Tibial artery (tissue), 4 donors: ENCODE measurements around the gene TBX4.

Experiments used
- DNase-seq, 2 donors: peaks; one replicate each; pipeline ENCODE4 v3.0.0-alpha.2; 2019
- H3K27ac ChIP-seq, 2 donors: fragments of 200-600 bp; sonication (generic) in 1 of 2; 1 replicate in 1 of 2; 2 replicates in 1 of 2; pipeline ENCODE4 v1.5.1; 2018 to 2019; ENCODE audit warnings: mild to moderate bottlenecking in 1 of 2
- H3K27me3 ChIP-seq, 2 donors: fragments of 200-600 bp; sonication (generic) in 1 of 2; one replicate each; pipeline versions ENCODE4 v1.5.1 to v1.6.0; 2016 to 2019
- H3K36me3 ChIP-seq, 3 donors: fragments of 200-600 bp; sonication (generic) in 2 of 3; one replicate each; pipeline ENCODE4 v1.5.1; 2016 to 2019; ENCODE audit warnings: mild to moderate bottlenecking in 2 of 3
- H3K4me1 ChIP-seq, 4 donors: fragments of 200-600 bp; sonication (generic) in 2 of 4; 1 replicate in 3 of 4; 2 replicates in 1 of 4; pipeline ENCODE4 v1.5.1; 2016 to 2019
- H3K4me3 ChIP-seq, 2 donors: fragments of 200-600 bp; sonication (generic) in 1 of 2; 1 replicate in 1 of 2; 2 replicates in 1 of 2; pipeline ENCODE4 v1.5.1; 2018 to 2019; ENCODE audit warnings: mild to moderate bottlenecking in 2 of 2
- H3K9me3 ChIP-seq, 3 donors: fragments of 200-600 bp; sonication (generic) in 1 of 3; one replicate each; pipeline ENCODE4 v1.5.1; 2016 to 2019
- CTCF ChIP-seq, 2 experiments: fragments of 200-600 bp in 1 of 2; fragments of 450-650 bp in 1 of 2; IDR thresholded peaks; one replicate each; pipeline ENCODE4 v1.5.1; 2017 to 2019; ENCODE audit warnings: antibody characterized with exemption in 2 of 2, mild to moderate bottlenecking in 1 of 2, moderate library complexity in 1 of 2
- intact Hi-C: fragments of 100-400 bp; cut with DNase I; formaldehyde crosslinking; loops from one replicate; pipeline ENCODE4 v1.15.0; 2023; ENCODE audit warnings: low total_unique reads

Gene TBX4

GRCh38 chr17:61461967-61462718 lies 9.9 kb downstream of the TBX4 start:
- Histone ChIP-seq H3K4me1 (peaks cover 0 to 16% (median 9%) of the 10 kb centered on the region in 4 donors), H3K36me3 (no peaks in the 10 kb centered on the region), H3K27me3 (peaks cover 0 to 36% of the 10 kb centered on the region in 2 donors), H3K9me3 (no peaks in the 10 kb centered on the region), H3K4me3 (peak overlapping the region; percentile 20 to 45), H3K27ac (no peak overlapping the region)
- TF ChIP-seq CTCF (IDR thresholded peaks at IDR 0.05), result no peak
- no peak for DNase-seq
- intact Hi-C loops, result no loop called here

- no peaks in the 10 kb centered on the region for H3K36me3 ChIP-seq
- peaks cover 0 to 29% of the 10 kb centered on the region in 2 donors for H3K27me3 ChIP-seq
- no peak overlapping the region for H3K4me3 ChIP-seq
- intact Hi-C loops, result no loop called here
- no peak for TF ChIP-seq CTCF (IDR thresholded peaks at IDR 0.05)
- peaks cover 0 to 10% (median 9%) of the 10 kb centered on the region in 4 donors for H3K4me1 ChIP-seq
- H3K27ac ChIP-seq, result no peak overlapping the region
- H3K9me3 ChIP-seq, result no peaks in the 10 kb centered on the region
- DNase-seq, result peak; percentile 16 to 19
Observed at GRCh38 chr17:61462719-61463315, 10.6 kb downstream of the TBX4 start.

DNA sequence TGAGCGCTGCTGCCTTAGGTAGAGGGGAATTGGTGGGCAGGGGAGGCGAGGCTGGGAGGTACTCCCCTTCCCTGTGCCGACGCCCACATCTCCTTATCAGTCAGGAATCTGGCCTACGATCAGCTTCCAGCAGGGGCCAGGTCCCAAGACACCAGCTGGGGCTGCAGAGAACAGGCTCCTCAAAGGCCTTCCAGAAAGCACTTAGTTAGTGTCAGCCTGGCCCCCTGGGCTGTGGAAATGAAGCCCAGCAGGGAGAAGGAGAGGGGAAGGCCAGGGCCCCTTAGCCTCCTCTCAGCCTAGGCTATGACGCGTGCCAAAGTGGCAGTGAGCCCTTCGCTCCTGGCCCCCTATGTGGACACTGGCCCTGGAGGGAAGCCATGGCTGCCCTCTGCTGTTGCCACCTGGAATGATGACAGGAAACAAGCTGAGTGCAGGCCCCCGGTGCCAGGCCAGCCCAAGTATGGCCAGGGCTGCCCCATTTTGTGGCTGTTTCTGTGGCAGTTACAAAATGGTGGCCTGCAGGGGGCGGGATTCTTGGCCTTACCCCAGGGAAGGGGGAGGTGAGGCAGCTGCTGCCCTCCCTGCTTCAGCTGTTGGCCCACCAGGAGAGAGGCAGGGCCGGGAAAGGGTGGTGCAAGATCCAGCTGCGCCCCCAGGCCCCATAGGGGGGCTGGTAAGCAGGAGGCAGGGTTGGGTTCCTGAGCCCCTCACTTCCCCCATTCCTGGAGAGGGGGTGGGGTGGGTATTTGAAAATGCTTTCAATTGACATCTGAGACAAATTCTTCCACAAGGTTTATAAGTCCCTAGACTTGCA lies 11.3 kb downstream of the TBX4 start:
- intact Hi-C loops, result no loop called here
- Histone ChIP-seq H3K36me3 (no peaks in the 10 kb centered on the region), H3K27ac (no peak overlapping the region), H3K4me1 (peaks cover 0 to 10% (median 9%) of the 10 kb centered on the region in 4 donors), H3K9me3 (no peaks in the 10 kb centered on the region), H3K27me3 (peaks cover 0 to 29% of the 10 kb centered on the region in 2 donors), H3K4me3 (no peak overlapping the region)
- TF ChIP-seq CTCF (IDR thresholded peaks at IDR 0.05), result no peak
- DNase-seq, result peak; percentile 15 to 51

DNA sequence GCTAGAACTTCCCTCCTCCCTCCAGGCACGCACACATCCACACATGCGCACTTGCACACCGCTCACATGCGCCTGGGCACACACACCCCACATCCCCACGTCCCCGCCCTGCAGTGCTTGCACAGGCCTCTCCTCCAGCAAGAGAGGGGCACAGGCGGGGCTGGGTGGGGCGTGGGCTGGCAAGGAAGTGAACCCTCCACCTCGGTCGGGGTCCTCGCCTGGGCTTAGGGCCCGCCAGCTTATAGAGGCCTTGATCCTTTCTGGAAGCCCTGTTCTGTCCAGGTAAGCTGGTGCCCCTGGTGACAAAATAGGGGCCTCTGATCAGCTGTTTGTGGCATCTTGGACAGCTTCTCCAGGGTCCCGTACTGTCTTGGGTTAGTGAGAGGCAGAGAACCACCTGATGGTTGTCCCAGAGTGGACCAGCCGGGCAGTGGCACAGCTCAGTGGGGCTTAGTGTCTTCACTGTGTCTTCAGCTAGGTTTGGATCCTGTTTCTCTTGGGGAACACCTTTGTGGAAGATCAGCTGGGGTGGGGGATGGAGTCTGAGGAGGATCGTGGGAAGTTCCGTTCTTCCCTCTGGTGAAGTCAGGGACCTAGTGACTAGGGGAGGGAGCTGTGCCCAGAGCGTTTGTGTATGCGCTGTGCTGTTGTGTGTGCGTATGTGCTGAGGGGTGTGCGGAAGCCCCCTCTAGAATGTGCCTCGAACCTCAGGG lies 12.1 kb downstream of the TBX4 start:
- TF ChIP-seq CTCF (IDR thresholded peaks at IDR 0.05), result no peak
- Histone ChIP-seq H3K36me3 (no peaks in the 10 kb centered on the region), H3K4me3 (no peak overlapping the region), H3K27ac (no peak overlapping the region), H3K4me1 (peaks cover 0 to 10% (median 9%) of the 10 kb centered on the region in 4 donors), H3K9me3 (no peaks in the 10 kb centered on the region), H3K27me3 (peaks cover 0 to 29% of the 10 kb centered on the region in 2 donors)
- DNase-seq, result peak in 1 of 2 donors; percentile 16
- intact Hi-C loops, result no loop called here

DNA sequence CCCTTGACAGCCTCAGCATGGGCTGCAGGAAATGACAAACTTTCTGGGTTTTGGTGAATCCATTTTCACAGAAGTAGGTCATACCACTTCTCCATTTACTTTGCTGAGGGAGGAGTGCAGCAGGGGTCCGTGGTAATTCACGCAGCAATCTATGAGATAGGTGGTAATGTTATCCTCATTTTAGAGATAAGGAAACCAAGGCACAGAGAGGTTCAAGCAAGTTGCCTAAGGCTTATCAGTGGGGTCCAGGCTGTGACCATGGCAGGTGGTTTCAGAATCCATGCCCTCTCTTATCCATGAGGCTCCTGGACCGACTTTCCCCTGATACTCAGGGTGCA lies 12.6 kb downstream of the TBX4 start:
- no peaks in the 10 kb centered on the region for H3K36me3 ChIP-seq
- no peaks in the 10 kb centered on the region for H3K9me3 ChIP-seq
- peaks cover 0 to 29% of the 10 kb centered on the region in 2 donors for H3K27me3 ChIP-seq
- no peak overlapping the region for H3K4me3 ChIP-seq
- peaks cover 0 to 10% (median 9%) of the 10 kb centered on the region in 4 donors for H3K4me1 ChIP-seq
- no peak for DNase-seq
- TF ChIP-seq CTCF (IDR thresholded peaks at IDR 0.05), result no peak
- intact Hi-C loops, result no loop called here
- no peak overlapping the region for H3K27ac ChIP-seq
